B cell (primary cell): ENCODE results near the gene DPM2. TPM values are rescaled to one million over a fixed set of nuclear protein-coding genes. Genes with fewer than 3 reads are reported as not detected.

Experiments
- ATAC-seq: fragments of 200-7000 bp; cut with Tn5 transposase; one replicate; pipeline ENCODE4 v1.10.0; 2021; ENCODE audit warnings: low read depth, mild to moderate bottlenecking, moderate number of reproducible peaks, moderate library complexity
- CTCF ChIA-PET: fragments of 350-600 bp; sonication (Branson Sonifier 250); formaldehyde crosslinking; loops from one replicate; lab custom pipeline; 2021; ENCODE audit warnings: antibody characterized with exemption, inconsistent platforms; lab: Charles Lee
- POLR2A ChIA-PET: fragments of 350-600 bp; sonication (Branson Sonifier 250); formaldehyde crosslinking; loops from one replicate; lab custom pipeline; 2021; ENCODE audit warnings: antibody characterized with exemption; lab: Charles Lee
- DNase-seq: peaks from one replicate; pipeline ENCODE4 v3.0.0; 2013
- H2AFZ ChIP-seq: 2 replicates; pipeline ENCODE4 v1.6.1; 2012; ENCODE audit warnings: mild to moderate bottlenecking, low read depth, low read length; ENCODE audit not compliant: insufficient read depth, poor library complexity, severe bottlenecking
- H3K27ac ChIP-seq, 2 donors: 1 replicate in 1 of 2; 2 replicates in 1 of 2; pipeline ENCODE4 v1.5.1; 2012 to 2013; ENCODE audit warnings: low read length in 2 of 2, mild to moderate bottlenecking in 2 of 2, moderate library complexity in 1 of 2
- H3K27me3 ChIP-seq, 4 experiments: fragments of 200-600 bp in 1 of 4; sonication (generic) in 1 of 4; replicated peaks in 1 of 4; 1 replicate in 2 of 4; 2 replicates in 2 of 4; pipeline versions ENCODE4 v1.6.1 to v1.7.0; 2013 to 2016; ENCODE audit warnings: low read length in 3 of 4, mild to moderate bottlenecking in 2 of 4, mixed read lengths in 1 of 4, moderate library complexity in 1 of 4; ENCODE audit not compliant: insufficient read depth in 4 of 4, control insufficient read depth in 3 of 4; ENCODE audit errors: control extremely low read depth in 1 of 4
- H3K36me3 ChIP-seq, 2 experiments: replicated peaks in 1 of 2; 1 replicate in 1 of 2; 2 replicates in 1 of 2; pipeline versions ENCODE4 v1.6.1 to v1.7.1; 2013; ENCODE audit warnings: low read length in 1 of 2; ENCODE audit not compliant: insufficient read depth in 2 of 2, control insufficient read depth in 1 of 2; ENCODE audit errors: control extremely low read depth in 1 of 2, extremely low read depth in 1 of 2
- H3K4me1 ChIP-seq, 2 donors: fragments of 200-600 bp in 1 of 2; sonication (generic) in 1 of 2; 1 replicate in 1 of 2; 2 replicates in 1 of 2; pipeline versions ENCODE4 v1.5.1 to v1.6.1; 2013 to 2017; ENCODE audit warnings: low read length in 2 of 2; ENCODE audit not compliant: control insufficient read depth in 2 of 2, insufficient read depth in 2 of 2
- H3K4me2 ChIP-seq: replicated peaks from 2 replicates; pipeline ENCODE3; 2012; ENCODE audit warnings: mild to moderate bottlenecking, low read depth, low read length; ENCODE audit not compliant: poor library complexity, severe bottlenecking
- H3K4me3 ChIP-seq, 5 experiments: fragments of 200-600 bp in 1 of 5; sonication (generic) in 1 of 5; 1 replicate in 3 of 5; 2 replicates in 2 of 5; pipeline versions ENCODE4 v1.5.1 to v1.7.0; 2011 to 2016; ENCODE audit warnings: low read length in 4 of 5, mild to moderate bottlenecking in 4 of 5, low read depth in 2 of 5, control low read depth in 1 of 5, moderate library complexity in 1 of 5; ENCODE audit not compliant: insufficient read depth in 1 of 5; ENCODE audit errors: control extremely low read depth in 1 of 5, extremely low read depth in 1 of 5
- H3K79me2 ChIP-seq: fragments of 200-600 bp; sonication (generic); one replicate; pipeline ENCODE4 v1.6.0; 2016; ENCODE audit warnings: low read length; ENCODE audit not compliant: control insufficient read depth, insufficient read depth
- H3K9ac ChIP-seq: fragments of 200-600 bp; sonication (generic); 2 replicates; pipeline ENCODE4 v1.6.1; 2017; ENCODE audit warnings: mild to moderate bottlenecking, low read length, moderate library complexity
- H3K9me3 ChIP-seq, 3 donors: one replicate each; pipeline versions ENCODE4 v1.6.1 to v1.7.1; 2013; ENCODE audit warnings: low read length in 2 of 3; ENCODE audit not compliant: control insufficient read depth in 2 of 3, insufficient read depth in 1 of 3; ENCODE audit errors: control extremely low read depth in 1 of 3
- H4K20me1 ChIP-seq: 2 replicates; pipeline ENCODE4 v1.6.0; 2012; ENCODE audit warnings: mild to moderate bottlenecking, low read length; ENCODE audit not compliant: insufficient read depth, control insufficient read depth, poor library complexity, severe bottlenecking
- H3K27ac Mint-ChIP-seq: one replicate; pipeline ENCODE4 v1.8.0; 2021; ENCODE audit warnings: mixed read lengths
- H3K27me3 Mint-ChIP-seq: one replicate; pipeline ENCODE4 v1.8.0; 2021; ENCODE audit warnings: mixed read lengths
- H3K4me1 Mint-ChIP-seq: one replicate; pipeline ENCODE4 v1.8.0; 2021; ENCODE audit warnings: mixed read lengths
- H3K4me3 Mint-ChIP-seq: one replicate; pipeline ENCODE4 v1.8.0; 2021; ENCODE audit warnings: mixed read lengths
- H3K9me3 Mint-ChIP-seq: one replicate; pipeline ENCODE4 v1.8.0; 2022; ENCODE audit warnings: mixed read lengths; ENCODE audit not compliant: insufficient read depth
- CTCF ChIP-seq: fragments of 200-600 bp; IDR thresholded peaks from one replicate; pipeline ENCODE4 v1.8.0; 2022; ENCODE audit warnings: antibody characterized with exemption, mild to moderate bottlenecking
- EZH2 ChIP-seq: IDR thresholded peaks from 2 replicates; pipeline ENCODE4 v1.6.1; 2012; ENCODE audit warnings: borderline replicate concordance, low read depth, mild to moderate bottlenecking, moderate library complexity, low read length; ENCODE audit not compliant: insufficient read depth, poor library complexity, severe bottlenecking
- WGBS: methylation state at CpG from one replicate; pipeline ENCODE4 v1.1.5; 2013; ENCODE audit warnings: missing lambda C conversion rate; ENCODE audit not compliant: insufficient coverage; 5-methylcytosine and 5-hydroxymethylcytosine counted together
- intact Hi-C: fragments of 100-400 bp; cut with micrococcal nuclease; formaldehyde crosslinking; loops from one replicate; pipeline ENCODE4 v1.10.0; 2022
- polyA plus RNA-seq: library from polyadenylated mRNA; depleted of rRNA; stranded (reverse); fragments of >200 nt; gene quantifications from 2 replicates; pipeline ENCODE4 v1.2.3, GENCODE V29; 2012
- total RNA-seq, 2 donors: library from RNA; stranded (reverse); fragments of 120-200 nt in 1 of 2; gene quantifications; 1 replicate in 1 of 2; 2 replicates in 1 of 2; pipeline versions ENCODE4 v1.2.3 to v1.2.4, GENCODE V29; 2013 to 2022

Gene DPM2
- total and polyA plus RNA-seq, 2 donors (not counting 1 experiment from before 2014, with no cell fraction given), result 34.1 to 42.9 TPM

GRCh38 chr9:127905788-127906191, 31.9 kb downstream of the DPM2 start:
- Histone ChIP-seq H3K79me2 (peaks cover 19% of the 10 kb centered on the region), H3K27me3 (no peaks in the 10 kb centered on the region), H3K9ac (peak overlapping the region; percentile 70), H3K4me2 (peak overlapping the region; percentile 92), H3K4me3 (peak overlapping the region in 4 of 5 experiments; percentile 27 to 63 (median 33)), H2AFZ (peak overlapping the region; percentile 39), H3K9me3 (no peaks in the 10 kb centered on the region), H3K27ac (peak overlapping the region; percentile 96 to 100), H3K4me1 (peaks cover 51 to 79% of the 10 kb centered on the region in 2 donors), H4K20me1 (no peaks in the 10 kb centered on the region), H3K36me3 (peaks cover 0 to 29% of the 10 kb centered on the region in 2 experiments)
- Mint-ChIP-seq H3K27ac (peak overlapping the region; percentile 100), H3K27me3 (no peaks in the 10 kb centered on the region), H3K4me1 (peaks cover 60% of the 10 kb centered on the region), H3K4me3 (peak overlapping the region; percentile 92), H3K9me3 (no peaks in the 10 kb centered on the region)
- WGBS, result 69% methylated on average over 12 of the region's 12 CpGs
- CTCF ChIA-PET, result interaction anchor here (0.8 to 5.8 kb wide), 5 partner anchors 11 to 171 kb away, joined by 3 to 81 read pairs (median 7); partner anchors contain the start of genes ST6GALNAC4 and TOR2A
- TF ChIP-seq EZH2 (no peak), CTCF (no peak)
- intact Hi-C loops, result loop anchor here (1.0 to 2.0 kb wide), 2 partner anchors 12 to 43 kb away; partner anchors contain the start of gene ST6GALNAC4
- peak; percentile 24 for ATAC-seq
- POLR2A ChIA-PET, result interaction anchor here (0.5 to 12.6 kb wide), 8 partner anchors 9 to 210 kb away, joined by 3 to 228 read pairs (median 4); partner anchors contain the start of gene ST6GALNAC4
- peak; percentile 80 for DNase-seq
